GM21576 (cell line): Measurements from ENCODE around the gene GAL3ST1.

Source experiments
- ATAC-seq: cut with Tn5 transposase; IDR thresholded peaks from one replicate; pipeline ENCODE4 v1.9.1; 2021; ENCODE audit warnings: mild to moderate bottlenecking, moderate library complexity; ENCODE audit not compliant: unreplicated experiment

Gene GAL3ST1

GRCh38 chr22:30538280-30538679 is 36.2 kb downstream of the GAL3ST1 start:
- ATAC-seq, result no peak

GRCh38 chr22:30537083-30537731 is 37.3 kb downstream of the GAL3ST1 start:
- no peak for ATAC-seq

GRCh38 chr22:30535182-30535581 is 39.3 kb downstream of the GAL3ST1 start:
- no peak for ATAC-seq

GRCh38 chr22:30531651-30532608 is 42.5 kb downstream of the GAL3ST1 start:
- ATAC-seq, result no peak

GRCh38 chr22:30526656-30527055 is 47.8 kb downstream of the GAL3ST1 start:
- ATAC-seq, result no peak

GRCh38 chr22:30523646-30524489 is 50.6 kb downstream of the GAL3ST1 start:
- ATAC-seq, result no peak

GRCh38 chr22:30521368-30522156 is 52.9 kb downstream of the GAL3ST1 start:
- ATAC-seq, result no peak

- ATAC-seq, result no peak
These were observed 54.5 kb downstream of the GAL3ST1 start for GRCh38 chr22:30519842-30520425.

GRCh38 chr22:30516731-30517130 is 57.7 kb downstream of the GAL3ST1 start:
- ATAC-seq, result no peak

GRCh38 chr22:30516273-30516672 is 58.2 kb downstream of the GAL3ST1 start:
- no peak for ATAC-seq

- ATAC-seq, result no peak
These were observed 60.2 kb downstream of the GAL3ST1 start for GRCh38 chr22:30514252-30514651.

GRCh38 chr22:30513462-30513861 is 61.0 kb downstream of the GAL3ST1 start:
- no peak for ATAC-seq

GRCh38 chr22:30511911-30512310 is 62.6 kb downstream of the GAL3ST1 start:
- ATAC-seq, result no peak

- no peak for ATAC-seq
These were observed 63.4 kb downstream of the GAL3ST1 start for GRCh38 chr22:30511109-30511508.

- no peak for ATAC-seq
These were observed 66.2 kb downstream of the GAL3ST1 start for GRCh38 chr22:30508216-30508615.

- no peak for ATAC-seq
These were observed 66.8 kb downstream of the GAL3ST1 start for GRCh38 chr22:30507670-30508069.

GRCh38 chr22:30506507-30506968 is 67.9 kb downstream of the GAL3ST1 start:
- no peak for ATAC-seq
